Smooth muscle cell of the brain vasculature (primary cell): ENCODE data around the gene H2BK1.
A peak's percentile ranks its signal among the peaks of the same experiment; 100 is the strongest.

Experiments
- DNase-seq: peaks from one replicate; pipeline ENCODE4 v3.0.0-alpha.2; 2012; ENCODE audit warnings: low read depth, low spot score

Gene H2BK1

GRCh38 chr7:151179287-151179860 is 30.9 kb downstream of the H2BK1 start:
- DNase-seq, result no peak

GRCh38 chr7:151178831-151179230 is 31.5 kb downstream of the H2BK1 start:
- DNase-seq, result no peak

- DNase-seq, result no peak
Observed at GRCh38 chr7:151178236-151178635, 32.1 kb downstream of the H2BK1 start.

- no peak for DNase-seq
Observed at GRCh38 chr7:151177310-151177709, 33.0 kb downstream of the H2BK1 start.

GRCh38 chr7:151176401-151176800 is 33.9 kb downstream of the H2BK1 start:
- no peak for DNase-seq

- DNase-seq, result no peak
Observed at GRCh38 chr7:151175793-151176311, 34.4 kb downstream of the H2BK1 start.

GRCh38 chr7:151175047-151175792 is 35.1 kb downstream of the H2BK1 start:
- no peak for DNase-seq

- no peak for DNase-seq
Observed at GRCh38 chr7:151174246-151175046, 35.8 kb downstream of the H2BK1 start.

- DNase-seq, result no peak
Observed at GRCh38 chr7:151173386-151174245, 36.7 kb downstream of the H2BK1 start.

- DNase-seq, result peak; percentile 13
Observed at GRCh38 chr7:151172273-151173141, 37.8 kb downstream of the H2BK1 start.

- no peak for DNase-seq
Observed at GRCh38 chr7:151168787-151169162, 41.5 kb downstream of the H2BK1 start.

GRCh38 chr7:151168003-151168786 is 42.1 kb downstream of the H2BK1 start:
- no peak for DNase-seq

GRCh38 chr7:151167197-151167961 is 42.9 kb downstream of the H2BK1 start, which contains the start of gene GBX1:
GBX1 (minus strand) TSS chr7:151167694; CDS start chr7:151167548, 146 bp downstream.
- DNase-seq, result no peak

- no peak for DNase-seq
Observed at GRCh38 chr7:151166629-151167196, 43.6 kb downstream of the H2BK1 start.

- DNase-seq, result no peak
Observed at GRCh38 chr7:151161757-151162156, 48.5 kb downstream of the H2BK1 start.
